Activated CD4-positive, alpha-beta T cell treated with anti-CD3 and anti-CD28 coated beads, Interleukin-2, amount 50 U/mL, for 16 hours (primary cell): Measurements from ENCODE around the gene DDI2.
A peak's percentile ranks its signal among the peaks of the same experiment; 100 is the strongest.
"Not testable (repeated sequence)": the region's sequence is repeated elsewhere in the genome, so short reads cannot be mapped to it uniquely, and the experiment has no call there.

Experiments
- DNase-seq: peaks from one replicate; pipeline ENCODE4 v3.0.0-alpha.2; 2020

Gene DDI2

GRCh38 chr1:15617173-15618076 is at the start of gene DDI2:
DDI2 (plus strand) TSS chr1:15617458; CDS start chr1:15617671, 213 bp downstream.
- peak; percentile 95 for DNase-seq

DNA sequence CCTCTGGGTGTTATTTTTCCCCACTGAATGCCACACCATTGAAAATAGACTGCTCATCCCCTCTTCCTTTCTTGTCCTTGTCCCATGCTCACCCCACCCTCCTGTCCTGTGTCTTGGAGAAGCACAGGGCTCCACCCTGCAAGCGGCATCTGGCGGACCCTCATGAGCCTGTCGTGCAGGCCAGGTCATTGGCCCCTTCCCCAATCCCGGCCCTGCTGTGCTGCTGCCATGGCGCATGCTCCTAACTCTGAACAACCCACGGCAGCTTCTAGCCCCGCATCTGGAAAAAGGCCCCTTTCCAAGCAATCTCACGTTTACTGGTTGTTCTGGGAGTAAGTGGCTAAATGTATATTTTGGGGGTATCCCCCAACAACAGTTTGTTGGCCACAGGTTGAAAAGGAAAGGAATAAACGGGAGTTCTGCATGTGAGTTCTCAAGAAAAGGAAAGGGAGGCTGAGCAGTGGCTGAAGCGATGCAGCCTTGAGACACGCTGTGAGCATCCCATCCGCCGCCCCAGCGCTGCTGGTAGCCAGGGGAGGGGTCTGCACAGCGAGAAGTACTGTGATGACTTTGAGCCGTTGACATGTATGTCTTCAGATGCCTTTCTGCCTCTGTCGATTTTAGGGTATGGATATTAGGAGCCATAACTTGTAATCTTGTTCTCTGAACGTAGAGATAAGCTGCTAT is 48.7 kb upstream of the DDI2 start:
- no peak for DNase-seq

DNA sequence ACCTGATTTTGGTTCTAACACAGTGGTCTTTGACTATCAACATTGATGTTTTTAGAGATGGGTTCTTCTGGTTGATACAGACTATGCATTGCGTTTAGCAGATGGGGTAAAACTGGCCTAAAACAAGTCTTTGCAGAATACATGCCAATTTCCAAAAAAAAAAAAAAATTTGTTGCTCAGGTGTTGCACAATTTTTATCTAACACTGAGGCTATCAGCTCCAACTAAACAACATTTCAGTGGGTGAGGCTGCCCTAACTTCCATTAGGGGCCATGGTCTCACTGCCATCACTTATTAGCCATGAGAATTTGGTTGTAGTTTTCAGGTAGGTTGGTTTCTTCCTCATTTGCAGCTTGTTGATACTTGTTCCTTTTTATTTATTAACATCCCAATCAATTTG is 46.4 kb upstream of the DDI2 start:
- DNase-seq = no peak

DNA sequence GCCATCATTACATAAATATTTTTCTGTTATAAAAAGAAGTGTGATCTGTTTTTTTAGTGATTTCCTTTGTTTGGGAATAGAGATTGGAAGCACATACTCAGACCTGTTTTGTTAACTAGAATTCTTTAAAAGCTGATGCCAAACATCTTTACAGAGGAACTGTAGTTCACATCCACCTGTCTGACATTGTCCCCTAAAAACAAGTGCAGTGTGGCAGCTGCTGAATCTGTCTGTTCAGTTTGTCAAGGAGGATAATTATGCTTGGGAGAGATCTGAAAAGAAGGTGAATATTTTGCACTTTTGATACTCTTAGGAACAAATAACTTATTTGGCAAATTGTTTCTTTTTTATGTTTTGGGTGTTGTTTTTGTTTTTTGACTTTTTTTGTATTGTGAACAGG is 46.0 kb upstream of the DDI2 start:
- no peak for DNase-seq

GRCh38 chr1:15573477-15573876 is 43.8 kb upstream of the DDI2 start:
- no peak for DNase-seq

- DNase-seq = no peak
Observed at GRCh38 chr1:15574741-15575140, 42.5 kb upstream of the DDI2 start.

DNA sequence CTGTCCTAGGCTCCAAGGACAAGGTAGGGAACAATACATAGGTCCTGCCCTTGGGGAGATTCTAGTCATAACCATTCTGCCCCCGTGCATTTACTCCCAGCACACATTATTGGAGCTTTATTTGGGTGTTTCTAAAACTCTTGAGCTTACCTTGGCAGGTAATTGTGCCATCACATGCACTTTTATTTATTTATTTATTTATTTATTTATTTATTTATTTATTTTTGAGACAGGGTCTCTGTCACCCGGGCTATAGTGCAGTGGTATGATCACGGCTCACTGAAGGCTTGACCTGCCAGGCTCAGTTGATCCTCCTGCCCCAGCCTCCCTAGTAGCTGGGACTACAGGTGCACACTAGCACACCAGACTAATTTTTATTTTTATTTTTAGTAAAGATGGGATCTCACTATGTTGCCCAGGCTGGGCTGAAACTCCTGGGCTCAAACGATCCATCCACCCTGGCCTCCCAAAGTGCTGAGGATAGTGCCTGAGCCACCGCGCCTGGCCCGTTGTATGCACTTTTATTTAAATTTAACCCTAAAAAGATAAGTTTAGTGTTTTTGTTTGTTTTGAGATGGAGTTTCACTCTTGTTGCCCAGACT is 41.6 kb upstream of the DDI2 start:
- DNase-seq = no peak

- peak; percentile 32 for DNase-seq
Observed at GRCh38 chr1:15577691-15578090, 39.6 kb upstream of the DDI2 start.

DNA sequence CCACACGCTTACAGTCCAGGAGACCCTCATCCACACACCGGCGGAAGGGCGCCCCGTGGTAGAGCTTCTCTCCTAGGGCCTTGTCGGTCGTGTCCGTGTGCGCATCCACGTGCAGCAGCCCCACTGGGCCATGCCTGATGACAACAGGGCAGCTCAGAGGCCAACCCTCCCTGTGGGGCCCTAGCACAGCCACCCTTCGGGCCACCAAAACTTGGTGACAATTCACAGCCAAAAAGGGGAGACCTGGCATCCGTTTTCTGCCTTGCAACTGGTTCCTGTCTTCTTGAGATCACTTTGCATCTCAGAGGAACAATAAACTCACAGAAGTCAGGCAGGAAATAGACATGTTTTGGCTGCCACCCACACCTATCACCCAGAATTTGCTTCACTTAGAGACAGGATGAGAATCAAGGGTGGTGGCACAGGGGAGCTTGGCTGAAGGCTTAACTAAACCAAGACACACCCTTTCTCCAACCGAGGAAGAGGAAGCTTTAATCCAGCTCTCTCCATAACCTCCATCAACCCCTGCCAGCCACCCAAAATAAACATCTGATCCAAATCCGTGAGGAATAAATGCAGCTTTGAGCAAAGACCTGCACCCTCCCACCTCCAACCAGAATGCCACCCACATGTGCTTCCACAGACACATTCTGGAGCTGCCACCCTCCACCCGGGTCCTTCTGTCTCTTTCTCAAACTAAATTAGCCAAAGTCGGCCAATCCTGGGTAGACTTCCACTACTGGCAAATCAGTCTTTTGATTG is 38.2 kb upstream of the DDI2 start:
- DNase-seq = peak; percentile 28

- peak; percentile 6 for DNase-seq
Observed at GRCh38 chr1:15579683-15580047, 37.6 kb upstream of the DDI2 start.

- no peak for DNase-seq
Observed at GRCh38 chr1:15583016-15583706, 34.1 kb upstream of the DDI2 start.

GRCh38 chr1:15584489-15585363 is 32.5 kb upstream of the DDI2 start, which contains the start of gene AGMAT:
AGMAT (minus strand) TSS chr1:15585051; CDS start chr1:15584967, 84 bp downstream.
- DNase-seq = peak; percentile 68

DNA sequence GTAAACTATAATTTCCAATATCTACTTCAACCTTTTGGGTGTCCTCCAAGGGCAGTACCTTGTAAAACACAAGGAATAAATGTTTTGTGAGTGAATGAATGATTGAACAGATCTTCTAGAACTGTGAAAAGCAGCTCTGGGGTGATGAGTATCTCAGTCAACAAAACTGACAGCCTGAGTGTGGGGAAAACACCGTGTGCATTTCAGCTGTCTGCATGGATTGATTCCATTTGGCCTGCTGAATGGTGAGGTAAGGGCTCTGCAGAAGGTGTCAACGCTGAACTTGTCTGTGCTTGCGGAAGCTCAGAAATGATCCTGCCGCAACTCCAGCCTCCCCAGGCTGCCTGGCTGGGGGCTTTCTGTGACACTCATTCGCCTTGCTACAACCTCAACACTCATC is 25.0 kb upstream of the DDI2 start:
- no peak for DNase-seq

DNA sequence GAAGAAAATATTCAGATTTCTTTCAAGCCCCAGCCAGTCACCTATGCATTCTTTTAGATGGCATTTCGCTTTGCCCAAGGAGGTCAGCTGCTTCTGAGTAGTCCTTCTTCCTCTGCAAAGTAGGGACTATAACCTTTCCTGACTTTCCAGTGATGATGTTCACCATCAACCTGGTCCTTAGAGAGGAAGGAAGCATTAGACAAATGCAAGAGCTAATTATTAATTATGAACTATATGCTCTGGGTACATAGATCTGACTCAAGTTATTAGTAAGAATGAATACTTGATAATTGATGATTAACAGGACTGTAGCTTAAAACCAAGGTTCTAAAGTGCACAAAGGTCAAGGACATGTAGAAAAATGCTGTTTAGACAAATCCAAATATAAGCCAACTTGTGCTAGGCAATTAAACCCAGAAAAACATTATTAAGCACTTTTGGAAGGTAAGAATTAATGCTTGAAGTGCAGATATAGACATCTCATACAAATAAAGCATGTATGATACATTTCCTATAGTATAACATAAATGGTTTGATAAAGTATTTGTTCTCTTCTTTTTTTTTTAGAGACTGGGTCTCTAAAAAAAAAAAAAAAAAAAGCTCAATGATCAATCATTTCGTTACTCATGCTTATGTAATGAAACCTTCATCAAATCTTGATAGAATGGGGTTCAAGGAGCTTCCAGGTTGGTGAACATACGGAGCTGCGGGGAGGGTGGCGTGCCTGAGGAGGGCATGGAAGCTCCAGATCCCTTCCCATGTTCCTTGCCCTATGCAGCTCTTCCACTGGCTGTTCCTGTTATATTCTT is 21.2 kb upstream of the DDI2 start:
- no peak for DNase-seq

- no peak for DNase-seq
Observed at GRCh38 chr1:15598436-15598835, 18.8 kb upstream of the DDI2 start.

DNA sequence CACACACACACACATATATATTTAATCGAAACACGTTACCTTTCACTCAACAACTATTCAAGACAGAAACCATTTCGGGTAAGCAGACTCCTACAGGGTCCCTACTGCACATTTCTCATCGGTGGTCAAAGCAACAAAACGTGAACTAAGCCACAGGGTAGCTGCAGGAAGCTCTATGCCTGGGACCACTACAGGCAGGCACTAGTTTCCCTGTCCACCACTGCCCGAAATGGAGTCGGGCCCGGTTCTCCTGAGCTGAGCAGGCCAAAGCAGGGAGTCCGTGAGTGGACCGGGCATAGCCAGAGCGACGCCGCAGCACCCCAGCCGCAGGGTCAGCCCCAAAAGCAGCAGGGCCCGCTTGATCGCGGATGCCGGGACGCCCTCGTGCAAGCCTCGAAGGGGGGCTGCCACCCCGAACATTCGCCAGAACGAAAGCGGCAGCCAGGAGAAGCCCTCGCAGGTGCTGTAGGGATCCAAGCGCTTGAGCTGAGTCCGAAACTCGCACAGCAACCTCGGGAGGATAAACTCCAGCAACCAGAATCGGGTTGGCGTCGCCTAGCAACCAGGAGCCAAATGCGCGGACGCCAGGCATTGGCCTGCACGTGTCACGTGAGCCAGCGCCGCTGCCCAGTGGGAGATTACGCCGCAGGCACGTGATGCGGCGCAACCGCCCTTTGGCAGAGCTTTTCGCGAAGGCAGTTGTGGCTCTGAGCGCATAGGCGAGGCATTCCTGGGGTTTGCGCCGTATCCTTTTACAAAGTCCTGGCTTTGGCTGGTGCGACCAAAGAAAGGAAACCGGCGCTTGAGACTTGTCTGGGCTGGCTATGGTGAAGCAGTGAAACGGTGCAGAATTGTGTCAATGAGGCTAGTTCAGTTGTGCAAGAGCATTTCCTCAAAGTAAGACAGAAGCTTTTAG is 13.9 kb upstream of the DDI2 start:
- peak; percentile 92 for DNase-seq

- not testable (repeated sequence) for DNase-seq
Observed at GRCh38 chr1:15603966-15604282, 13.3 kb upstream of the DDI2 start.

- DNase-seq = not testable (repeated sequence)
Observed at GRCh38 chr1:15604400-15604799, 12.9 kb upstream of the DDI2 start.
